ENCODE measurements around the gene ELMO2. TPM values are rescaled to one million over a fixed set of nuclear protein-coding genes. Genes with fewer than 3 reads are reported as not detected.

ELMO2 gene
- total RNA-seq, 2 experiments from 2014 or later: 80.3 to 85.5 TPM

GRCh38 chr20:46325789-46326188 is 80.6 kb downstream of the ELMO2 start:
- CTCF ChIA-PET: interaction anchor here (1.4 to 3.1 kb wide), 2 partner anchors 11 to 23 kb away, joined by 3 to 11 read pairs; no protein-coding TSS in a partner anchor
- Mint-ChIP-seq H3K4me3 (no peak overlapping the region), H3K27ac (no peak overlapping the region), H3K4me1 (no peaks in the 10 kb centered on the region), H3K36me3 (no peaks in the 10 kb centered on the region), H3K9me3 (ENCODE audit: low read depth) (no peaks in the 10 kb centered on the region), H3K27me3 (peaks cover 24% of the 10 kb centered on the region)
- DNase-seq (no peak), ATAC-seq (no peak)

GRCh38 chr20:46324960-46325703 is 81.3 kb downstream of the ELMO2 start:
- ATAC-seq: peak; percentile 45
- no peak for DNase-seq
- Mint-ChIP-seq H3K27me3 (peaks cover 28% of the 10 kb centered on the region), H3K9me3 (ENCODE audit: low read depth) (no peaks in the 10 kb centered on the region), H3K4me3 (no peak overlapping the region), H3K4me1 (no peaks in the 10 kb centered on the region), H3K36me3 (no peaks in the 10 kb centered on the region), H3K27ac (no peak overlapping the region)
- CTCF ChIA-PET: interaction anchor here (1.2 to 3.1 kb wide), 2 partner anchors 18 to 24 kb away, joined by 4 to 11 read pairs; no protein-coding TSS in a partner anchor

GRCh38 chr20:46324379-46324778 is 82.0 kb downstream of the ELMO2 start:
- ATAC-seq (no peak), DNase-seq (no peak)
- H3K27me3 Mint-ChIP-seq: peaks cover 32% of the 10 kb centered on the region
- no peak overlapping the region for H3K4me3 Mint-ChIP-seq
- H3K36me3 Mint-ChIP-seq: no peaks in the 10 kb centered on the region
- CTCF ChIA-PET: interaction anchor here (1.2 kb wide), 1 partner anchor 18 kb away, joined by 4 read pairs; no protein-coding TSS in a partner anchor
- no peaks in the 10 kb centered on the region for H3K9me3 Mint-ChIP-seq (ENCODE audit: low read depth)
- no peak overlapping the region for H3K27ac Mint-ChIP-seq
- no peaks in the 10 kb centered on the region for H3K4me1 Mint-ChIP-seq

- no peak for DNase-seq
- Mint-ChIP-seq H3K4me1 (no peaks in the 10 kb centered on the region), H3K9me3 (ENCODE audit: low read depth) (no peaks in the 10 kb centered on the region), H3K36me3 (no peaks in the 10 kb centered on the region), H3K4me3 (no peak overlapping the region), H3K27ac (no peak overlapping the region), H3K27me3 (peaks cover 40% of the 10 kb centered on the region)
- no peak for ATAC-seq
- CTCF ChIA-PET: no interaction called here
Measured at GRCh38 chr20:46323557-46323956, 82.9 kb downstream of the ELMO2 start.

- Mint-ChIP-seq H3K4me1 (no peaks in the 10 kb centered on the region), H3K27me3 (peaks cover 45% of the 10 kb centered on the region), H3K27ac (no peak overlapping the region), H3K4me3 (no peak overlapping the region), H3K36me3 (no peaks in the 10 kb centered on the region), H3K9me3 (ENCODE audit: low read depth) (no peaks in the 10 kb centered on the region)
- ATAC-seq (no peak), DNase-seq (no peak)
- CTCF ChIA-PET: interaction anchor here (1.1 kb wide), 1 partner anchor 335 kb away, joined by 3 read pairs; no protein-coding TSS in a partner anchor
Measured at GRCh38 chr20:46322641-46323040, 83.8 kb downstream of the ELMO2 start.

- Mint-ChIP-seq H3K4me3 (no peak overlapping the region), H3K27me3 (peaks cover 80% of the 10 kb centered on the region), H3K36me3 (no peaks in the 10 kb centered on the region), H3K4me1 (no peaks in the 10 kb centered on the region), H3K27ac (no peak overlapping the region), H3K9me3 (ENCODE audit: low read depth) (no peaks in the 10 kb centered on the region)
- CTCF ChIA-PET: interaction anchor here (2.3 kb wide), 1 partner anchor 12 kb away, joined by 14 read pairs; no protein-coding TSS in a partner anchor
- ATAC-seq (no peak), DNase-seq (no peak)
Measured at GRCh38 chr20:46317685-46318177, 88.7 kb downstream of the ELMO2 start.

GRCh38 chr20:46316984-46317684 is 89.3 kb downstream of the ELMO2 start:
- Mint-ChIP-seq H3K27me3 (peaks cover 81% of the 10 kb centered on the region), H3K4me3 (no peak overlapping the region), H3K9me3 (ENCODE audit: low read depth) (no peaks in the 10 kb centered on the region), H3K4me1 (no peaks in the 10 kb centered on the region), H3K36me3 (no peaks in the 10 kb centered on the region), H3K27ac (no peak overlapping the region)
- DNase-seq: no peak
- CTCF ChIA-PET: interaction anchor here (0.6 to 2.3 kb wide), 2 partner anchors 11 to 32 kb away, joined by 3 to 14 read pairs; no protein-coding TSS in a partner anchor
- no peak for ATAC-seq

Other genes with a start within 250 kb of the ELMO2 start
- gene CDH22, start 98.1 kb downstream of the ELMO2 start, total RNA-seq: not detected
- gene ZNF334, start 106.9 kb upstream of the ELMO2 start, total RNA-seq: 1 to 10 TPM; 1.7 to 1.8 TPM
- gene OCSTAMP, start 144.0 kb upstream of the ELMO2 start, total RNA-seq: not detected
- gene SLC13A3, start 244.8 kb upstream of the ELMO2 start, total RNA-seq: under 1 TPM in 1 of 2 experiments, not detected in 1; 0.19 TPM

Measured in activated CD8-positive, alpha-beta memory T cell treated with anti-CD3 and anti-CD28 coated beads, Interleukin-2, amount 10 ng/mL, durations not matched to agents 7 days and 5 days (primary cell).